ENCODE results near the gene MAGOHB. TPM values are rescaled to one million over a fixed set of nuclear protein-coding genes. Genes with fewer than 3 reads are reported as not detected.
"Not testable (repeated sequence)": the region's sequence is repeated elsewhere in the genome, so short reads cannot be mapped to it uniquely, and the experiment has no call there.

Gene MAGOHB
- total RNA-seq, 1 experiment from 2014 or later: 64.5 TPM

DNA sequence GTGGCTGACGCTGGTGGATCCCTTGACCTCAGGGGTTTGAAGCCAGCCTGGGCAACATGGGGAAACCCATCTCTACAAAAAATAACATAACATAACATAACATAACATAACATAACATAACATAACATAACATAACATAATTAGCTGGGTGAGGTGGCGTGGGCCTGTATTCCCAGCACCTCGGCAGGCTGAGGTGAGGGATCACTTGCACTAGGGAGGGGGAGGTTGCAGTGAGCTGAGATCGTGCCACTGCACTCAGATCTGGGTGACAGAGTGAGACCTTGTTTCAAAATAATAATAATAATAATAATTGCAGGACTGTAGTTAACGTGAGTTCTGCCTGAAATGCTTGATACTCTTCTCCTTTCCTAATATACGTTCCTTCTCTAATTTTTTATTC, 1.3 kb downstream of the MAGOHB start:
- H4K20me1 ChIP-seq (ENCODE audit: control insufficient read depth, insufficient read depth, insufficient read length): no peaks in the 10 kb centered on the region
- H3K79me2 ChIP-seq (ENCODE audit: insufficient read depth, low read length): peaks cover 11% of the 10 kb centered on the region; the same call in 1 of the 2 replicates
- Mint-ChIP-seq H3K36me3 (ENCODE audit: insufficient read depth in 1 of 3, low read depth in 3 of 3) (peaks cover 8 to 50% (median 45%) of the 10 kb centered on the region in 3 experiments; a peak in 6 of 7 replicates), H3K27ac (peak overlapping the region; percentile 100; a peak in 6 of 7 replicates), H3K27me3 (ENCODE audit: low read depth) (peaks cover 2% of the 10 kb centered on the region; the same call in 1 of the 2 replicates), H3K4me1 (peaks cover 15 to 18% of the 10 kb centered on the region in 2 experiments), H3K9me3 (peaks cover 0 to 3% of the 10 kb centered on the region in 2 experiments; a peak in 2 of 5 replicates), H3K4me3 (peak overlapping the region; percentile 100)
- no peak overlapping the region for H3K56ac ChIP-seq (ENCODE audit: insufficient read length, low read depth, low read length)
- no peak for DNase-seq
- no peak overlapping the region for H3K27ac ChIP-seq (ENCODE audit: insufficient read length, low read depth, low read length)
- no peaks in the 10 kb centered on the region for H3K4me1 ChIP-seq (ENCODE audit: insufficient read depth, low read length)
- H2AK5ac ChIP-seq (ENCODE audit: insufficient read length, low read length): no peak overlapping the region
- WGBS (ENCODE audit: extremely low coverage, insufficient read length, low lambda C conversion rate): no CpG with 5 or more reads among the region's 6 CpGs
- no peaks in the 10 kb centered on the region for H3K27me3 ChIP-seq (ENCODE audit: insufficient read depth, low read length)
- no peaks in the 10 kb centered on the region for H3K79me1 ChIP-seq (ENCODE audit: insufficient read depth, low read depth, low read length, poor library complexity, severe bottlenecking)
- no peaks in the 10 kb centered on the region for H3K9me3 ChIP-seq (ENCODE audit: control insufficient read depth, low read depth, low read length)
- no peak overlapping the region for H3K18ac ChIP-seq (ENCODE audit: insufficient read length, low read depth, low read length)
- H4K91ac ChIP-seq (ENCODE audit: insufficient read length, low read depth, low read length): no peak overlapping the region
- H3K23ac ChIP-seq (ENCODE audit: insufficient read length, low read depth, low read length): no peak overlapping the region
- H2BK15ac ChIP-seq (ENCODE audit: low read depth, low read length): no peak overlapping the region
- H2BK5ac ChIP-seq (ENCODE audit: insufficient read length, low read length): no peak overlapping the region
- H3K4me2 ChIP-seq (ENCODE audit: insufficient read depth, insufficient read length, low read length): peak overlapping the region; percentile 86
- no peak overlapping the region for H4K5ac ChIP-seq (ENCODE audit: insufficient read length, low read depth, low read length)
- no peak overlapping the region for H2AFZ ChIP-seq (ENCODE audit: low read length)
- H2BK20ac ChIP-seq (ENCODE audit: low read depth, low read length, poor library complexity, severe bottlenecking): no peak overlapping the region
- H3K4ac ChIP-seq (ENCODE audit: low read depth, low read length): no peak overlapping the region
- no peak overlapping the region for H3K9ac ChIP-seq (ENCODE audit: extremely low read depth, insufficient read length, low read length)
- no peak overlapping the region for H3K14ac ChIP-seq (ENCODE audit: insufficient read depth, low read length)
- H3T11ph ChIP-seq (ENCODE audit: low read length): no peak overlapping the region
- no peak overlapping the region for H2BK120ac ChIP-seq (ENCODE audit: low read depth, low read length, poor library complexity, severe bottlenecking)
- H3K23me2 ChIP-seq (ENCODE audit: insufficient read length, low read depth, low read length, poor library complexity, severe bottlenecking): peaks cover 4% of the 10 kb centered on the region
- H2BK12ac ChIP-seq (ENCODE audit: insufficient read length, low read depth, low read length): no peak overlapping the region
- H4K8ac ChIP-seq (replicated peaks; ENCODE audit: insufficient read length, low read depth, low read length): no peak overlapping the region
- TF ChIP-seq, protein P1, sequence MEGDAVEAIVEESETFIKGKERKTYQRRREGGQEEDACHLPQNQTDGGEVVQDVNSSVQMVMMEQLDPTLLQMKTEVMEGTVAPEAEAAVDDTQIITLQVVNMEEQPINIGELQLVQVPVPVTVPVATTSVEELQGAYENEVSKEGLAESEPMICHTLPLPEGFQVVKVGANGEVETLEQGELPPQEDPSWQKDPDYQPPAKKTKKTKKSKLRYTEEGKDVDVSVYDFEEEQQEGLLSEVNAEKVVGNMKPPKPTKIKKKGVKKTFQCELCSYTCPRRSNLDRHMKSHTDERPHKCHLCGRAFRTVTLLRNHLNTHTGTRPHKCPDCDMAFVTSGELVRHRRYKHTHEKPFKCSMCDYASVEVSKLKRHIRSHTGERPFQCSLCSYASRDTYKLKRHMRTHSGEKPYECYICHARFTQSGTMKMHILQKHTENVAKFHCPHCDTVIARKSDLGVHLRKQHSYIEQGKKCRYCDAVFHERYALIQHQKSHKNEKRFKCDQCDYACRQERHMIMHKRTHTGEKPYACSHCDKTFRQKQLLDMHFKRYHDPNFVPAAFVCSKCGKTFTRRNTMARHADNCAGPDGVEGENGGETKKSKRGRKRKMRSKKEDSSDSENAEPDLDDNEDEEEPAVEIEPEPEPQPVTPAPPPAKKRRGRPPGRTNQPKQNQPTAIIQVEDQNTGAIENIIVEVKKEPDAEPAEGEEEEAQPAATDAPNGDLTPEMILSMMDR (conservative IDR thresholded peaks at IDR 0.05): no peak

DNA sequence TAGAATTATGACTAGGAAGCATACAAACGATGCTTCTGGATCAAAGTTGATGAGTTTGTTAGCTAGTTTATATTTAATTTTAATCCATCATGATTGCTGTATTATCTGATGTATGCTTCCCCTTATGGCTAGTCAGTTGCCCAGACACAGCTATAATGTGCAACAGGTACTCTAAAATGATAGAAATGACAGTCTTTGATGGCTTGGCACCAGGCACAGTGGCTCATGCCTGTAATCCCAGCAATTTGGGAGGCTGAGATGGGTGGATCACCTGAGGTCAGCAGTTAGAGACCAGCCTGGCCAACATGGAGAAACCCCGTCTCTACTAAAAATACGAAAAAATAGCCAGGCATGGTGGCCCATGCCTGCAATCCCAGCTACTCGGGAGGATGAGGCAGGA, 2.2 kb downstream of the MAGOHB start:
- not testable (repeated sequence) for H4K20me1 ChIP-seq (ENCODE audit: control insufficient read depth, insufficient read depth, insufficient read length); H4K5ac ChIP-seq (ENCODE audit: insufficient read length, low read depth, low read length); H3K27me3 ChIP-seq (ENCODE audit: insufficient read depth, low read length); H2BK5ac ChIP-seq (ENCODE audit: insufficient read length, low read length); H3K4ac ChIP-seq (ENCODE audit: low read depth, low read length); H3K4me2 ChIP-seq (ENCODE audit: insufficient read depth, insufficient read length, low read length); H2AK5ac ChIP-seq (ENCODE audit: insufficient read length, low read length); H3K56ac ChIP-seq (ENCODE audit: insufficient read length, low read depth, low read length); H3K14ac ChIP-seq (ENCODE audit: insufficient read depth, low read length); H3K23me2 ChIP-seq (ENCODE audit: insufficient read length, low read depth, low read length, poor library complexity, severe bottlenecking); H2AFZ ChIP-seq (ENCODE audit: low read length); H3K9me3 Mint-ChIP-seq; H3K9me3 ChIP-seq (ENCODE audit: control insufficient read depth, low read depth, low read length); H2BK12ac ChIP-seq (ENCODE audit: insufficient read length, low read depth, low read length); H3K27ac Mint-ChIP-seq; H3K27ac ChIP-seq (ENCODE audit: insufficient read length, low read depth, low read length); H3K79me1 ChIP-seq (ENCODE audit: insufficient read depth, low read depth, low read length, poor library complexity, severe bottlenecking); H3K18ac ChIP-seq (ENCODE audit: insufficient read length, low read depth, low read length); H2BK20ac ChIP-seq (ENCODE audit: low read depth, low read length, poor library complexity, severe bottlenecking); H3K9ac ChIP-seq (ENCODE audit: extremely low read depth, insufficient read length, low read length); H3K27me3 Mint-ChIP-seq (ENCODE audit: low read depth); H4K91ac ChIP-seq (ENCODE audit: insufficient read length, low read depth, low read length); DNase-seq; H3K23ac ChIP-seq (ENCODE audit: insufficient read length, low read depth, low read length); H2BK15ac ChIP-seq (ENCODE audit: low read depth, low read length); H4K8ac ChIP-seq (replicated peaks; ENCODE audit: insufficient read length, low read depth, low read length); H3K4me1 ChIP-seq (ENCODE audit: insufficient read depth, low read length); H2BK120ac ChIP-seq (ENCODE audit: low read depth, low read length, poor library complexity, severe bottlenecking); H3T11ph ChIP-seq (ENCODE audit: low read length)
- Mint-ChIP-seq H3K4me3 (0 out of 5 replicates have a peak overlapping the region, but pooled peaks of 1 of the 2 experiments have one; percentile 100), H3K4me1 (peaks cover 15 to 18% of the 10 kb centered on the region in 2 experiments), H3K36me3 (ENCODE audit: insufficient read depth in 1 of 3, low read depth in 3 of 3) (peaks cover 8 to 54% (median 48%) of the 10 kb centered on the region in 3 experiments; a peak in 6 of 7 replicates)
- H3K79me2 ChIP-seq (ENCODE audit: insufficient read depth, low read length): peaks cover 11% of the 10 kb centered on the region; the same call in 1 of the 2 replicates
- no CpG with 5 or more reads among the region's 4 CpGs for WGBS (ENCODE audit: extremely low coverage, insufficient read length, low lambda C conversion rate)
